Peyer's patch (tissue), 4 donors: ENCODE measurements around the gene HOXD13. TPM values are rescaled to one million over a fixed set of nuclear protein-coding genes. Genes with fewer than 3 reads are reported as not detected.

Experiments
- DNase-seq, 3 donors: peaks; one replicate each; pipeline ENCODE4 v3.0.0-alpha.2; 2017 to 2019
- H3K27ac ChIP-seq, 4 donors: fragments of 200-600 bp; sonication (generic); one replicate each; pipeline ENCODE4 v1.5.1; 2016 to 2019
- H3K27me3 ChIP-seq, 2 donors: fragments of 200-600 bp; sonication (generic); one replicate each; pipeline ENCODE4 v1.5.1; 2019
- H3K36me3 ChIP-seq, 3 donors: fragments of 200-600 bp; sonication (generic); one replicate each; pipeline ENCODE4 v1.5.1; 2016 to 2019
- H3K4me1 ChIP-seq, 4 donors: fragments of 200-600 bp; sonication (generic); one replicate each; pipeline ENCODE4 v1.5.1; 2016 to 2019
- H3K4me3 ChIP-seq, 4 donors: fragments of 200-600 bp; sonication (generic); 1 replicate in 3 of 4; 2 replicates in 1 of 4; pipeline ENCODE4 v1.5.1; 2016 to 2019; ENCODE audit warnings: mild to moderate bottlenecking in 1 of 4
- H3K9me3 ChIP-seq, 4 donors: fragments of 200-600 bp; sonication (generic); one replicate each; pipeline ENCODE4 v1.5.1; 2016 to 2019; ENCODE audit warnings: mild to moderate bottlenecking in 1 of 4
- CTCF ChIP-seq, 6 experiments: fragments of 450-650 bp in 4 of 6; fragments of 200-600 bp in 2 of 6; sonication (generic) in 1 of 6; IDR thresholded peaks; one replicate each; pipeline ENCODE4 v1.5.1; 2017 to 2019; ENCODE audit warnings: antibody characterized with exemption in 6 of 6, mild to moderate bottlenecking in 3 of 6, moderate library complexity in 1 of 6
- POLR2A ChIP-seq, 2 donors: fragments of 450-650 bp; IDR thresholded peaks; one replicate each; pipeline ENCODE4 v1.5.1; 2017; ENCODE audit warnings: antibody characterized with exemption in 2 of 2, mild to moderate bottlenecking in 2 of 2, moderate library complexity in 2 of 2
- total RNA-seq, 4 donors: library from RNA; depleted of rRNA; stranded (reverse); fragments of >200 nt; gene quantifications; one replicate each; pipeline ENCODE4 v1.1.0, GENCODE V29; 2016

Gene HOXD13
- total RNA-seq, 4 donors from 2014 or later, result not detected

GRCh38 chr2:176075481-176075880 lies 17.0 kb upstream of the HOXD13 start:
- H3K4me1 ChIP-seq, result peaks cover 0 to 12% (median 0%) of the 10 kb centered on the region in 4 donors
- no peak overlapping the region for H3K4me3 ChIP-seq
- peaks cover 0 to 85% of the 10 kb centered on the region in 2 donors for H3K27me3 ChIP-seq
- H3K36me3 ChIP-seq, result no peaks in the 10 kb centered on the region
- TF ChIP-seq CTCF (IDR thresholded peaks at IDR 0.05) (no peak), POLR2A (IDR thresholded peaks at IDR 0.05) (no peak)
- DNase-seq, result no peak
- H3K9me3 ChIP-seq, result peaks cover 0 to 5% (median 0%) of the 10 kb centered on the region in 4 donors
- no peak overlapping the region for H3K27ac ChIP-seq

GRCh38 chr2:176076063-176076462 lies 16.5 kb upstream of the HOXD13 start:
- no peak for DNase-seq
- Histone ChIP-seq H3K27me3 (peaks cover 0 to 85% of the 10 kb centered on the region in 2 donors), H3K27ac (no peak overlapping the region), H3K9me3 (peaks cover 0 to 11% (median 0%) of the 10 kb centered on the region in 4 donors), H3K36me3 (no peaks in the 10 kb centered on the region), H3K4me1 (peaks cover 0 to 15% (median 0%) of the 10 kb centered on the region in 4 donors), H3K4me3 (no peak overlapping the region)
- TF ChIP-seq CTCF (IDR thresholded peaks at IDR 0.05) (no peak), POLR2A (IDR thresholded peaks at IDR 0.05) (no peak)

- peaks cover 0 to 85% of the 10 kb centered on the region in 2 donors for H3K27me3 ChIP-seq
- TF ChIP-seq POLR2A (IDR thresholded peaks at IDR 0.05) (no peak), CTCF (IDR thresholded peaks at IDR 0.05) (no peak)
- H3K27ac ChIP-seq, result no peak overlapping the region
- no peak for DNase-seq
- H3K9me3 ChIP-seq, result peaks cover 0 to 18% (median 0%) of the 10 kb centered on the region in 4 donors
- no peaks in the 10 kb centered on the region for H3K36me3 ChIP-seq
- H3K4me3 ChIP-seq, result no peak overlapping the region
- peaks cover 0 to 15% (median 0%) of the 10 kb centered on the region in 4 donors for H3K4me1 ChIP-seq
Measured at GRCh38 chr2:176076796-176077195, 15.7 kb upstream of the HOXD13 start.

- H3K4me3 ChIP-seq, result no peak overlapping the region
Measured at GRCh38 chr2:176078541-176079284, 13.8 kb upstream of the HOXD13 start.

GRCh38 chr2:176079285-176079830 lies 13.2 kb upstream of the HOXD13 start:
- H3K9me3 ChIP-seq, result peaks cover 0 to 35% (median 0%) of the 10 kb centered on the region in 4 donors
- H3K36me3 ChIP-seq, result no peaks in the 10 kb centered on the region
- H3K27ac ChIP-seq, result no peak overlapping the region
- TF ChIP-seq POLR2A (IDR thresholded peaks at IDR 0.05) (no peak), CTCF (IDR thresholded peaks at IDR 0.05) (no peak)
- peak overlapping the region in 1 of 4 donors; percentile 40 for H3K4me3 ChIP-seq
- H3K4me1 ChIP-seq, result peaks cover 0 to 15% (median 0%) of the 10 kb centered on the region in 4 donors
- H3K27me3 ChIP-seq, result peaks cover 0 to 83% of the 10 kb centered on the region in 2 donors
- DNase-seq, result no peak

More at GRCh38 chr2:176078541-176079284, 13.8 kb upstream of the HOXD13 start:
- no peak for DNase-seq
- Histone ChIP-seq H3K27me3 (peaks cover 0 to 85% of the 10 kb centered on the region in 2 donors), H3K36me3 (no peaks in the 10 kb centered on the region), H3K27ac (no peak overlapping the region), H3K9me3 (peaks cover 0 to 35% (median 0%) of the 10 kb centered on the region in 4 donors), H3K4me1 (peaks cover 0 to 15% (median 0%) of the 10 kb centered on the region in 4 donors)
- TF ChIP-seq POLR2A (IDR thresholded peaks at IDR 0.05) (no peak), CTCF (IDR thresholded peaks at IDR 0.05) (no peak)
